GM19463 (cell line): ENCODE measurements around the gene HDAC4.

ENCODE experiments used
- ATAC-seq: cut with Tn5 transposase; IDR thresholded peaks from one replicate; pipeline ENCODE4 v1.9.1; 2021; ENCODE audit warnings: mild to moderate bottlenecking, moderate library complexity; ENCODE audit not compliant: unreplicated experiment

The HDAC4 gene

GRCh38 chr2:239194731-239195317 is 206.0 kb downstream of the HDAC4 start:
- ATAC-seq, result no peak

- no peak for ATAC-seq
Measured at GRCh38 chr2:239193925-239194677, 206.7 kb downstream of the HDAC4 start.

GRCh38 chr2:239193401-239193811 is 207.4 kb downstream of the HDAC4 start:
- ATAC-seq, result no peak

- ATAC-seq, result no peak
Measured at GRCh38 chr2:239192975-239193374, 207.8 kb downstream of the HDAC4 start.

GRCh38 chr2:239192456-239192855 is 208.4 kb downstream of the HDAC4 start:
- no peak for ATAC-seq

- ATAC-seq, result no peak
Measured at GRCh38 chr2:239190921-239191885, 209.6 kb downstream of the HDAC4 start.

- no peak for ATAC-seq
Measured at GRCh38 chr2:239190361-239190760, 210.5 kb downstream of the HDAC4 start.

GRCh38 chr2:239189711-239190131 is 211.1 kb downstream of the HDAC4 start:
- no peak for ATAC-seq

GRCh38 chr2:239188536-239188935 is 212.3 kb downstream of the HDAC4 start:
- ATAC-seq, result no peak

- ATAC-seq, result no peak
Measured at GRCh38 chr2:239187464-239188253, 213.2 kb downstream of the HDAC4 start.

- ATAC-seq, result no peak
Measured at GRCh38 chr2:239186516-239187357, 214.1 kb downstream of the HDAC4 start.

GRCh38 chr2:239184968-239185903 is 215.6 kb downstream of the HDAC4 start:
- no peak for ATAC-seq

- no peak for ATAC-seq
Measured at GRCh38 chr2:239184179-239184578, 216.6 kb downstream of the HDAC4 start.

GRCh38 chr2:239182981-239183791 is 217.6 kb downstream of the HDAC4 start:
- no peak for ATAC-seq

- ATAC-seq, result no peak
Measured at GRCh38 chr2:239181903-239182581, 218.8 kb downstream of the HDAC4 start.

- no peak for ATAC-seq
Measured at GRCh38 chr2:239181074-239181902, 219.5 kb downstream of the HDAC4 start.
